DND-41 (cell line): ENCODE results near the gene DEK.
A peak's percentile ranks its signal among the peaks of the same experiment; 100 is the strongest.

Source experiments
- ATAC-seq: fragments of 200-7000 bp; cut with Tn5 transposase; 3 replicates; pipeline ENCODE4 v1.9.1; 2021; ENCODE audit warnings: low read depth; ENCODE audit not compliant: insufficient read depth
- DNase-seq: peaks from one replicate; pipeline ENCODE4 v3.0.0-alpha.2; 2020
- H2AFZ ChIP-seq: 2 replicates; pipeline ENCODE4 v1.6.0; 2012; ENCODE audit warnings: low read depth, low read length
- H3K27ac ChIP-seq: 2 replicates; pipeline ENCODE4 v1.5.1; 2012; ENCODE audit warnings: low read length, inconsistent platforms
- H3K27me3 ChIP-seq: fragments of 200-600 bp; sonication (generic); 2 replicates; pipeline ENCODE4 v1.6.0; 2012; ENCODE audit warnings: low read length, mild to moderate bottlenecking, inconsistent platforms; ENCODE audit not compliant: insufficient read depth, poor library complexity
- H3K36me3 ChIP-seq: 2 replicates; pipeline ENCODE4 v1.5.1; 2012; ENCODE audit warnings: low read length, inconsistent platforms; ENCODE audit not compliant: insufficient read depth
- H3K4me1 ChIP-seq: 2 replicates; pipeline ENCODE4 v1.5.1; 2012; ENCODE audit warnings: mild to moderate bottlenecking, low read length; ENCODE audit not compliant: insufficient read depth
- H3K4me2 ChIP-seq: 2 replicates; pipeline ENCODE4 v1.6.0; 2012; ENCODE audit warnings: mild to moderate bottlenecking, moderate library complexity, low read length, inconsistent platforms; ENCODE audit not compliant: insufficient read depth
- H3K4me3 ChIP-seq, 2 experiments: fragments of 200-600 bp in 1 of 2; shearing (Covaris generic) in 1 of 2; 2 replicates each; pipeline ENCODE4 v1.5.1; 2012 to 2016; ENCODE audit warnings: inconsistent platforms in 2 of 2, low read length in 2 of 2, mild to moderate bottlenecking in 2 of 2, low read depth in 1 of 2, moderate library complexity in 1 of 2
- H3K79me2 ChIP-seq: 2 replicates; pipeline ENCODE4 v1.6.0; 2012; ENCODE audit warnings: low read length, inconsistent platforms; ENCODE audit not compliant: insufficient read depth
- H3K9ac ChIP-seq: 2 replicates; pipeline ENCODE4 v1.6.0; 2012; ENCODE audit warnings: low read depth, mild to moderate bottlenecking, inconsistent platforms, low read length, moderate library complexity
- H3K9me3 ChIP-seq: 2 replicates; pipeline ENCODE4 v1.5.1; 2012; ENCODE audit warnings: low read length, moderate library complexity, mild to moderate bottlenecking, inconsistent platforms; ENCODE audit not compliant: insufficient read depth, severe bottlenecking
- H4K20me1 ChIP-seq: 2 replicates; pipeline ENCODE4 v1.6.0; 2012; ENCODE audit warnings: low read length; ENCODE audit not compliant: insufficient read depth
- CTCF ChIP-seq: IDR thresholded peaks from 2 replicates; pipeline ENCODE4 v1.5.1; 2012; ENCODE audit warnings: borderline replicate concordance, low read length, moderate library complexity, mild to moderate bottlenecking; ENCODE audit not compliant: poor library complexity, severe bottlenecking; ENCODE audit errors: extremely low read depth
- EZH2 ChIP-seq: IDR thresholded peaks from 3 replicates; pipeline ENCODE4 v1.6.1; 2012; ENCODE audit warnings: borderline replicate concordance, low read depth, mild to moderate bottlenecking, moderate library complexity, low read length, inconsistent platforms; ENCODE audit not compliant: severe bottlenecking

Gene DEK

GRCh38 chr6:18308070-18308735 lies 43.9 kb upstream of the DEK start:
- Histone ChIP-seq H2AFZ (no peak overlapping the region), H3K4me1 (no peaks in the 10 kb centered on the region), H4K20me1 (no peaks in the 10 kb centered on the region), H3K79me2 (no peaks in the 10 kb centered on the region), H3K9ac (no peak overlapping the region), H3K27me3 (no peaks in the 10 kb centered on the region), H3K27ac (no peak overlapping the region), H3K9me3 (no peaks in the 10 kb centered on the region), H3K36me3 (no peaks in the 10 kb centered on the region), H3K4me3 (no peak overlapping the region), H3K4me2 (no peak overlapping the region)
- ATAC-seq (no peak), DNase-seq (no peak)
- TF ChIP-seq EZH2 (no peak), CTCF (no peak)

- ATAC-seq, result no peak
- H3K27me3 ChIP-seq, result no peaks in the 10 kb centered on the region
- H3K4me1 ChIP-seq, result no peaks in the 10 kb centered on the region
Measured at GRCh38 chr6:18306977-18307376, 42.6 kb upstream of the DEK start.

GRCh38 chr6:18302561-18303439 lies 38.5 kb upstream of the DEK start:
- H3K4me2 ChIP-seq, result no peak overlapping the region
- no peaks in the 10 kb centered on the region for H3K9me3 ChIP-seq
- H3K4me1 ChIP-seq, result no peaks in the 10 kb centered on the region
- ATAC-seq (no peak), DNase-seq (no peak)
- no peak overlapping the region for H3K9ac ChIP-seq
- no peaks in the 10 kb centered on the region for H3K27me3 ChIP-seq
- no peak overlapping the region for H3K27ac ChIP-seq
- no peaks in the 10 kb centered on the region for H4K20me1 ChIP-seq
- TF ChIP-seq CTCF (peak; percentile 16), EZH2 (no peak)
- H3K79me2 ChIP-seq, result no peaks in the 10 kb centered on the region
- H2AFZ ChIP-seq, result no peak overlapping the region
- no peak overlapping the region for H3K4me3 ChIP-seq
- H3K36me3 ChIP-seq, result no peaks in the 10 kb centered on the region

More at GRCh38 chr6:18306977-18307376, 42.6 kb upstream of the DEK start:
- no peak overlapping the region for H3K4me2 ChIP-seq
- no peak for DNase-seq
- no peak overlapping the region for H3K27ac ChIP-seq
- no peak overlapping the region for H3K9ac ChIP-seq
- no peak overlapping the region for H3K4me3 ChIP-seq
- no peaks in the 10 kb centered on the region for H4K20me1 ChIP-seq
- H2AFZ ChIP-seq, result no peak overlapping the region
- no peaks in the 10 kb centered on the region for H3K79me2 ChIP-seq
- no peak for TF ChIP-seq EZH2
- TF ChIP-seq CTCF, result no peak
- no peaks in the 10 kb centered on the region for H3K9me3 ChIP-seq
- no peaks in the 10 kb centered on the region for H3K36me3 ChIP-seq
